Liver (tissue), 9 donors: ENCODE results near the gene TMED9. TPM values are rescaled to one million over a fixed set of nuclear protein-coding genes. Genes with fewer than 3 reads are reported as not detected.

Experiments used
- DNase-seq: peaks from one replicate; pipeline ENCODE4 v3.0.0-alpha.2; 2017; ENCODE audit warnings: low spot score
- H3K27ac ChIP-seq, 2 donors: one replicate each; pipeline ENCODE4 v1.7.0; 2013; ENCODE audit warnings: inconsistent platforms in 2 of 2, low read length in 2 of 2, control low read depth in 1 of 2, low read depth in 1 of 2, mild to moderate bottlenecking in 1 of 2
- H3K27me3 ChIP-seq, 4 donors: one replicate each; pipeline versions ENCODE4 v1.6.1 to v1.7.0; 2013; ENCODE audit warnings: low read length in 3 of 4, inconsistent platforms in 1 of 4, mild to moderate bottlenecking in 1 of 4, moderate library complexity in 1 of 4; ENCODE audit not compliant: control insufficient read depth in 4 of 4, insufficient read depth in 4 of 4
- H3K36me3 ChIP-seq, 4 donors: one replicate each; pipeline versions ENCODE4 v1.6.1 to v1.7.0; 2013; ENCODE audit warnings: low read length in 3 of 4, mild to moderate bottlenecking in 3 of 4, low read depth in 1 of 4, moderate library complexity in 1 of 4; ENCODE audit not compliant: control insufficient read depth in 4 of 4, insufficient read depth in 3 of 4
- H3K4me1 ChIP-seq, 4 donors: one replicate each; pipeline versions ENCODE4 v1.6.1 to v1.7.0; 2013; ENCODE audit warnings: low read length in 3 of 4, mild to moderate bottlenecking in 3 of 4, moderate library complexity in 1 of 4; ENCODE audit not compliant: control insufficient read depth in 4 of 4, insufficient read depth in 4 of 4
- H3K4me3 ChIP-seq, 3 donors: one replicate each; pipeline versions ENCODE4 v1.6.1 to v1.7.0; 2013; ENCODE audit warnings: low read length in 3 of 3, control low read depth in 1 of 3, low read depth in 1 of 3, mild to moderate bottlenecking in 1 of 3
- H3K9ac ChIP-seq, 2 donors: one replicate each; pipeline ENCODE4 v1.7.0; 2013; ENCODE audit warnings: low read length in 2 of 2, mild to moderate bottlenecking in 2 of 2, moderate library complexity in 2 of 2, control low read depth in 1 of 2, low read depth in 1 of 2
- H3K9me3 ChIP-seq, 4 donors: one replicate each; pipeline versions ENCODE4 v1.6.1 to v1.7.0; 2013; ENCODE audit warnings: low read length in 3 of 4; ENCODE audit not compliant: control insufficient read depth in 4 of 4
- EGR1 ChIP-seq, 2 donors: IDR thresholded peaks; 2 replicates each; pipeline ENCODE4 v1.6.1; 2016 to 2018; ENCODE audit warnings: antibody characterized with exemption in 2 of 2, low read depth in 2 of 2
- FOXA1 ChIP-seq: IDR thresholded peaks from 2 replicates; pipeline ENCODE4 v1.6.1; 2016; ENCODE audit warnings: antibody characterized with exemption
- FOXA2 ChIP-seq: IDR thresholded peaks from 2 replicates; pipeline ENCODE4 v1.6.1; 2016; ENCODE audit warnings: antibody characterized with exemption
- GABPA ChIP-seq, 2 donors: IDR thresholded peaks in 1 of 2; conservative IDR thresholded peaks in 1 of 2; 2 replicates each; pipeline ENCODE4 v1.6.1; 2016; ENCODE audit warnings: antibody characterized with exemption in 2 of 2, mild to moderate bottlenecking in 1 of 2, moderate library complexity in 1 of 2
- HNF4A ChIP-seq, 2 donors: conservative IDR thresholded peaks; 2 replicates each; pipeline ENCODE4 v1.6.1; 2016; ENCODE audit warnings: antibody characterized with exemption in 2 of 2, mild to moderate bottlenecking in 2 of 2
- HNF4G ChIP-seq: IDR thresholded peaks from 2 replicates; pipeline ENCODE4 v1.6.1; 2016; ENCODE audit warnings: antibody characterized with exemption
- JUND ChIP-seq, 2 donors: IDR thresholded peaks; 2 replicates each; pipeline ENCODE4 v1.6.1; 2016; ENCODE audit warnings: antibody characterized with exemption in 2 of 2
- NR2F2 ChIP-seq: IDR thresholded peaks from 2 replicates; pipeline ENCODE4 v1.6.1; 2016; ENCODE audit warnings: antibody characterized with exemption
- RAD21 ChIP-seq, 2 donors: IDR thresholded peaks; 2 replicates each; pipeline ENCODE4 v1.6.1; 2016; ENCODE audit warnings: antibody characterized with exemption in 2 of 2, mild to moderate bottlenecking in 2 of 2
- RXRA ChIP-seq, 2 donors: IDR thresholded peaks; 2 replicates each; pipeline ENCODE4 v1.6.1; 2017 to 2018; ENCODE audit warnings: antibody characterized with exemption in 2 of 2, mild to moderate bottlenecking in 1 of 2
- SP1 ChIP-seq: IDR thresholded peaks from 2 replicates; pipeline ENCODE4 v1.6.1; 2018; ENCODE audit warnings: antibody characterized with exemption, mild to moderate bottlenecking
- TAF1 ChIP-seq: conservative IDR thresholded peaks from 2 replicates; pipeline ENCODE4 v1.6.1; 2016; ENCODE audit warnings: antibody characterized with exemption, mild to moderate bottlenecking
- YY1 ChIP-seq: IDR thresholded peaks from 2 replicates; pipeline ENCODE4 v1.6.1; 2016; ENCODE audit warnings: antibody characterized with exemption, mild to moderate bottlenecking
- WGBS: extraction: QIAGEN DNeasy Blood & Tissue Kit; methylation state at CpG from one replicate; pipeline ENCODE4 v1.1.7; 2013; 5-methylcytosine and 5-hydroxymethylcytosine counted together
- polyA plus RNA-seq, 2 donors: library from polyadenylated mRNA; stranded (reverse) in 1 of 2; unstranded in 1 of 2; fragments of 200-250 nt in 1 of 2; fragments of >200 nt in 1 of 2; fragmentation: Nextera tagmentation in 1 of 2; extraction: Ambion mirVana in 1 of 2; gene quantifications; one replicate each; pipeline versions ENCODE4 v1.2.1 to v1.2.3, GENCODE V29; 2013 to 2015
- total RNA-seq, 2 donors: library from RNA; depleted of rRNA; stranded (reverse); fragments of >200 nt; gene quantifications; one replicate each; pipeline ENCODE4 v1.2.3, GENCODE V29; 2014
- TF ChIP-seq, protein P1 (sequence below): IDR thresholded peaks from 2 replicates; pipeline ENCODE4 v1.6.1; 2016; ENCODE audit warnings: antibody characterized with exemption
- TF ChIP-seq, protein P2 (sequence below): IDR thresholded peaks from 2 replicates; pipeline ENCODE4 v1.6.1; 2016; ENCODE audit warnings: antibody characterized with exemption
- TF ChIP-seq, protein P3 (sequence below): IDR thresholded peaks from 2 replicates; pipeline ENCODE4 v1.6.1; 2016; ENCODE audit warnings: antibody characterized with exemption, mild to moderate bottlenecking
- TF ChIP-seq, protein P4 (sequence below): fragments of 150-350 bp; IDR thresholded peaks from 2 replicates; pipeline ENCODE4 v1.5.1; 2017; ENCODE audit warnings: improper control_type of control experiment, low read depth, low read length; ENCODE audit not compliant: missing input control
- TF ChIP-seq, protein P5 (sequence below): IDR thresholded peaks from 2 replicates; pipeline ENCODE4 v1.6.1; 2016; ENCODE audit warnings: antibody characterized with exemption
- donor health status: healthy.
- donor health status: healthy.
- donor health status: healthy.
- donor health status: healthy.
- donor health status: healthy.

Gene TMED9
- total and polyA plus RNA-seq, 4 donors, result 66.7 to 234 (median 106) TPM

DNA sequence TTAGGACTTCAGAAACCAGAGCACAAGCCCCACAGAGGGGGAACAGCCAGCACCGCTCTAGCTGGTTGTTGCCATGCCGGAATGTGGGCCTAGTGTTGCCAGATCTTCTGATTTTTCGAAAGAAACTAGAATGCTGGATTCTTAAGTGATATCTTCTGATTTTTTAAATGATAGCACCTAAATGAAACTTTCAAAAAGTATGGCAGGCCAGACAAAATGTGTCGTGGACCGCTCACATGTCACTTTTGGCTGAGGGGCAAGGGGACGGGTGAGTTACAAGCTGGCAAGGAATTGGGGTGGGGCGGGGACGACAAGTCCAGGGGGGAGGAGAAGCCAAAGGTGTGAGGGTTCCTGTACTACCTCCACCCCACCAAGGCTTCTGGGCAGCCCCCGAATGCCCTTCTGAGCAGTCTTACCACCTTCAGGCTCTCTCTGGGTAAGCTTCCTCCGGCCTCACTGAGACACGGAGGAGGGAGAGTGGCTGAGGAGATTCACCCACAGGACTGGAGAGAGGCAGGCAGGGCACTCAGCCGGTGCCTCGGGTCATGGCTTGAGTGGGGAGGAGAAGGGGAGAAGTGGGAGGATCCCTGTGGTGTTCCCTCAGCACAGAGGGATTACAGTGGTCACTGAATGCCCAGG, 18.2 kb downstream of the TMED9 start:
- Histone ChIP-seq H3K9ac (no peak overlapping the region), H3K4me1 (peaks cover 0 to 8% (median 0%) of the 10 kb centered on the region in 4 donors), H3K4me3 (no peak overlapping the region), H3K36me3 (peaks cover 0 to 12% (median 0%) of the 10 kb centered on the region in 4 donors), H3K27me3 (no peaks in the 10 kb centered on the region), H3K27ac (no peak overlapping the region), H3K9me3 (no peaks in the 10 kb centered on the region)
- DNase-seq, result no peak
- WGBS, result 82% methylated on average over 13 of the region's 13 CpGs
- TF ChIP-seq HNF4A (conservative IDR thresholded peaks at IDR 0.05) (no peak), RXRA (IDR thresholded peaks at IDR 0.05) (no peak), SP1 (no peak), RAD21 (IDR thresholded peaks at IDR 0.05) (no peak), GABPA (IDR thresholded peaks at IDR 0.05 in 1 of 2, conservative IDR thresholded peaks at IDR 0.05 in 1 of 2) (no peak), FOXA1 (no peak), FOXA2 (no peak), TAF1 (no peak)
- TF ChIP-seq, protein P1, sequence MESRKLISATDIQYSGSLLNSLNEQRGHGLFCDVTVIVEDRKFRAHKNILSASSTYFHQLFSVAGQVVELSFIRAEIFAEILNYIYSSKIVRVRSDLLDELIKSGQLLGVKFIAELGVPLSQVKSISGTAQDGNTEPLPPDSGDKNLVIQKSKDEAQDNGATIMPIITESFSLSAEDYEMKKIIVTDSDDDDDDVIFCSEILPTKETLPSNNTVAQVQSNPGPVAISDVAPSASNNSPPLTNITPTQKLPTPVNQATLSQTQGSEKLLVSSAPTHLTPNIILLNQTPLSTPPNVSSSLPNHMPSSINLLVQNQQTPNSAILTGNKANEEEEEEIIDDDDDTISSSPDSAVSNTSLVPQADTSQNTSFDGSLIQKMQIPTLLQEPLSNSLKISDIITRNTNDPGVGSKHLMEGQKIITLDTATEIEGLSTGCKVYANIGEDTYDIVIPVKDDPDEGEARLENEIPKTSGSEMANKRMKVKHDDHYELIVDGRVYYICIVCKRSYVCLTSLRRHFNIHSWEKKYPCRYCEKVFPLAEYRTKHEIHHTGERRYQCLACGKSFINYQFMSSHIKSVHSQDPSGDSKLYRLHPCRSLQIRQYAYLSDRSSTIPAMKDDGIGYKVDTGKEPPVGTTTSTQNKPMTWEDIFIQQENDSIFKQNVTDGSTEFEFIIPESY, result no peak
- TF ChIP-seq, protein P2, sequence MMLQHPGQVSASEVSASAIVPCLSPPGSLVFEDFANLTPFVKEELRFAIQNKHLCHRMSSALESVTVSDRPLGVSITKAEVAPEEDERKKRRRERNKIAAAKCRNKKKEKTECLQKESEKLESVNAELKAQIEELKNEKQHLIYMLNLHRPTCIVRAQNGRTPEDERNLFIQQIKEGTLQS, result no peak

DNA sequence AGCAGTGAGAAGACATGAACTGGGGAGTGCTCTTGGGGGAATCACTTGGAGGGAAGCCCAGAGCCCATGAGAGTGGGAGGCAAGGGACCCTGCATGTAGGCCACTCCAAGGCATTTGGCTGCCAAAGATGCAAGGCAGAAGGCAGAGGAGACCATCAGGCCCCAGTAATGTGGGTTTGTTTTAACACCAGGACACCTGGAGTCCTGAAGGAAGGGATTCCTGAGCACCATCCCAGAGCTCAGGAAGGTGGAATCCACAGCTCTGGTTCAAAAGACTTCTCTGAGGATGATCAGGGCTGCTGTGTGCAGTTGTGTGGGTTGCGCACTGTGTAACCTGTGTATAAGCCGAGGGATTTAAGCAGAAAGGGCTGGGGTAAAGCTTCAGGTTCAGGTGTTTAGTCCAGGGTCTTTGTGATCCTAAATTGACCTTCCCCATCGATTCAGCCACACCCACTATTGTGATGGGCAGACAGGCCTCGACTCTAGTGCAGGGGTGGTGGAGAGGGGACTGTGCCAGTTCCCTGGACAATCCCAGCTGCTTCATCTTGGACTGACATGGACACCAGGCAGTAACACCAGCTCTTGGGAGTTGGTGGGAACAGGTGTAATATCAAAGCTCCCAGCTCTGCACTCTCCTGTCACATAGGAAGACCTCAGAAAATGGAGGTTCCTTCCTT, 18.9 kb downstream of the TMED9 start:
- Histone ChIP-seq H3K36me3 (peaks cover 0 to 7% (median 0%) of the 10 kb centered on the region in 4 donors), H3K27ac (no peak overlapping the region), H3K9ac (no peak overlapping the region), H3K4me3 (no peak overlapping the region), H3K4me1 (peaks cover 0 to 8% (median 0%) of the 10 kb centered on the region in 4 donors), H3K9me3 (no peaks in the 10 kb centered on the region), H3K27me3 (no peaks in the 10 kb centered on the region)
- DNase-seq, result no peak
- WGBS, result 82% methylated on average over 4 of the region's 4 CpGs
- no peak for TF ChIP-seq NR2F2
- TF ChIP-seq, protein P2, result no peak
- no peak for TF ChIP-seq HNF4G
- TF ChIP-seq, protein P1, result no peak
- no peak for TF ChIP-seq RAD21 (IDR thresholded peaks at IDR 0.05)
- TF ChIP-seq FOXA1, result no peak
- TF ChIP-seq FOXA2, result no peak
- no peak for TF ChIP-seq EGR1 (IDR thresholded peaks at IDR 0.05; ENCODE audit: low read depth in 2 of 2)
- TF ChIP-seq GABPA (IDR thresholded peaks at IDR 0.05 in 1 of 2, conservative IDR thresholded peaks at IDR 0.05 in 1 of 2), result no peak
- TF ChIP-seq, protein P3, sequence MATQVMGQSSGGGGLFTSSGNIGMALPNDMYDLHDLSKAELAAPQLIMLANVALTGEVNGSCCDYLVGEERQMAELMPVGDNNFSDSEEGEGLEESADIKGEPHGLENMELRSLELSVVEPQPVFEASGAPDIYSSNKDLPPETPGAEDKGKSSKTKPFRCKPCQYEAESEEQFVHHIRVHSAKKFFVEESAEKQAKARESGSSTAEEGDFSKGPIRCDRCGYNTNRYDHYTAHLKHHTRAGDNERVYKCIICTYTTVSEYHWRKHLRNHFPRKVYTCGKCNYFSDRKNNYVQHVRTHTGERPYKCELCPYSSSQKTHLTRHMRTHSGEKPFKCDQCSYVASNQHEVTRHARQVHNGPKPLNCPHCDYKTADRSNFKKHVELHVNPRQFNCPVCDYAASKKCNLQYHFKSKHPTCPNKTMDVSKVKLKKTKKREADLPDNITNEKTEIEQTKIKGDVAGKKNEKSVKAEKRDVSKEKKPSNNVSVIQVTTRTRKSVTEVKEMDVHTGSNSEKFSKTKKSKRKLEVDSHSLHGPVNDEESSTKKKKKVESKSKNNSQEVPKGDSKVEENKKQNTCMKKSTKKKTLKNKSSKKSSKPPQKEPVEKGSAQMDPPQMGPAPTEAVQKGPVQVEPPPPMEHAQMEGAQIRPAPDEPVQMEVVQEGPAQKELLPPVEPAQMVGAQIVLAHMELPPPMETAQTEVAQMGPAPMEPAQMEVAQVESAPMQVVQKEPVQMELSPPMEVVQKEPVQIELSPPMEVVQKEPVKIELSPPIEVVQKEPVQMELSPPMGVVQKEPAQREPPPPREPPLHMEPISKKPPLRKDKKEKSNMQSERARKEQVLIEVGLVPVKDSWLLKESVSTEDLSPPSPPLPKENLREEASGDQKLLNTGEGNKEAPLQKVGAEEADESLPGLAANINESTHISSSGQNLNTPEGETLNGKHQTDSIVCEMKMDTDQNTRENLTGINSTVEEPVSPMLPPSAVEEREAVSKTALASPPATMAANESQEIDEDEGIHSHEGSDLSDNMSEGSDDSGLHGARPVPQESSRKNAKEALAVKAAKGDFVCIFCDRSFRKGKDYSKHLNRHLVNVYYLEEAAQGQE, result no peak
- no peak for TF ChIP-seq SP1
- TF ChIP-seq JUND (IDR thresholded peaks at IDR 0.05), result no peak
- no peak for TF ChIP-seq RXRA (IDR thresholded peaks at IDR 0.05)
- no peak for TF ChIP-seq TAF1
- no peak for TF ChIP-seq HNF4A (conservative IDR thresholded peaks at IDR 0.05)
- TF ChIP-seq, protein P4, sequence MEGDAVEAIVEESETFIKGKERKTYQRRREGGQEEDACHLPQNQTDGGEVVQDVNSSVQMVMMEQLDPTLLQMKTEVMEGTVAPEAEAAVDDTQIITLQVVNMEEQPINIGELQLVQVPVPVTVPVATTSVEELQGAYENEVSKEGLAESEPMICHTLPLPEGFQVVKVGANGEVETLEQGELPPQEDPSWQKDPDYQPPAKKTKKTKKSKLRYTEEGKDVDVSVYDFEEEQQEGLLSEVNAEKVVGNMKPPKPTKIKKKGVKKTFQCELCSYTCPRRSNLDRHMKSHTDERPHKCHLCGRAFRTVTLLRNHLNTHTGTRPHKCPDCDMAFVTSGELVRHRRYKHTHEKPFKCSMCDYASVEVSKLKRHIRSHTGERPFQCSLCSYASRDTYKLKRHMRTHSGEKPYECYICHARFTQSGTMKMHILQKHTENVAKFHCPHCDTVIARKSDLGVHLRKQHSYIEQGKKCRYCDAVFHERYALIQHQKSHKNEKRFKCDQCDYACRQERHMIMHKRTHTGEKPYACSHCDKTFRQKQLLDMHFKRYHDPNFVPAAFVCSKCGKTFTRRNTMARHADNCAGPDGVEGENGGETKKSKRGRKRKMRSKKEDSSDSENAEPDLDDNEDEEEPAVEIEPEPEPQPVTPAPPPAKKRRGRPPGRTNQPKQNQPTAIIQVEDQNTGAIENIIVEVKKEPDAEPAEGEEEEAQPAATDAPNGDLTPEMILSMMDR, result no peak
- no peak for TF ChIP-seq YY1
- TF ChIP-seq, protein P5, sequence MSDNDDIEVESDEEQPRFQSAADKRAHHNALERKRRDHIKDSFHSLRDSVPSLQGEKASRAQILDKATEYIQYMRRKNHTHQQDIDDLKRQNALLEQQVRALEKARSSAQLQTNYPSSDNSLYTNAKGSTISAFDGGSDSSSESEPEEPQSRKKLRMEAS, result no peak
